ENCODE results near the gene TTLL7.

- TF ChIP-seq CTCF (IDR thresholded peaks at IDR 0.05) (no peak), POLR2A (IDR thresholded peaks at IDR 0.05) (no peak)
Measured at GRCh38 chr1:83828456-83828855, 170.5 kb downstream of the TTLL7 start.

Measured in prostate gland (tissue), 2 donors.